ENCODE measurements around the gene MYPN. TPM values are rescaled to one million over a fixed set of nuclear protein-coding genes. Genes with fewer than 3 reads are reported as not detected.
A peak's percentile ranks its signal among the peaks of the same experiment; 100 is the strongest.

MYPN gene
- total and polyA plus RNA-seq, 4 donors = 0.01 to 0.08 (median 0.03) TPM; not detected in 1

- WGBS = 76% methylated on average over 3 of the region's 3 CpGs
- no peaks in the 10 kb centered on the region for H3K9me3 ChIP-seq (ENCODE audit: control insufficient read depth in 4 of 4, low read length in 3 of 4)
- no peaks in the 10 kb centered on the region for H3K36me3 ChIP-seq (ENCODE audit: control insufficient read depth in 4 of 4, insufficient read depth in 3 of 4, low read depth in 1 of 4, low read length in 3 of 4)
- H3K9ac ChIP-seq (ENCODE audit: low read depth in 1 of 2, low read length in 2 of 2) = no peak overlapping the region
- no peaks in the 10 kb centered on the region for H3K4me1 ChIP-seq (ENCODE audit: control insufficient read depth in 4 of 4, insufficient read depth in 4 of 4, low read length in 3 of 4)
- DNase-seq (ENCODE audit: low spot score) = no peak
- H3K27ac ChIP-seq (ENCODE audit: low read depth in 1 of 2, low read length in 2 of 2) = no peak overlapping the region
- H3K4me3 ChIP-seq (ENCODE audit: low read depth in 1 of 3, low read length in 3 of 3) = no peak overlapping the region
- TF ChIP-seq HNF4A (conservative IDR thresholded peaks at IDR 0.05) (peak in 1 of 2 donors; percentile 4), YY1 (IDR thresholded peaks at IDR 0.05) (no peak)
- TF ChIP-seq, protein P1, sequence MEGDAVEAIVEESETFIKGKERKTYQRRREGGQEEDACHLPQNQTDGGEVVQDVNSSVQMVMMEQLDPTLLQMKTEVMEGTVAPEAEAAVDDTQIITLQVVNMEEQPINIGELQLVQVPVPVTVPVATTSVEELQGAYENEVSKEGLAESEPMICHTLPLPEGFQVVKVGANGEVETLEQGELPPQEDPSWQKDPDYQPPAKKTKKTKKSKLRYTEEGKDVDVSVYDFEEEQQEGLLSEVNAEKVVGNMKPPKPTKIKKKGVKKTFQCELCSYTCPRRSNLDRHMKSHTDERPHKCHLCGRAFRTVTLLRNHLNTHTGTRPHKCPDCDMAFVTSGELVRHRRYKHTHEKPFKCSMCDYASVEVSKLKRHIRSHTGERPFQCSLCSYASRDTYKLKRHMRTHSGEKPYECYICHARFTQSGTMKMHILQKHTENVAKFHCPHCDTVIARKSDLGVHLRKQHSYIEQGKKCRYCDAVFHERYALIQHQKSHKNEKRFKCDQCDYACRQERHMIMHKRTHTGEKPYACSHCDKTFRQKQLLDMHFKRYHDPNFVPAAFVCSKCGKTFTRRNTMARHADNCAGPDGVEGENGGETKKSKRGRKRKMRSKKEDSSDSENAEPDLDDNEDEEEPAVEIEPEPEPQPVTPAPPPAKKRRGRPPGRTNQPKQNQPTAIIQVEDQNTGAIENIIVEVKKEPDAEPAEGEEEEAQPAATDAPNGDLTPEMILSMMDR (IDR thresholded peaks at IDR 0.05; ENCODE audit: low read depth, low read length, missing input control) = no peak
- H3K27me3 ChIP-seq (ENCODE audit: control insufficient read depth in 4 of 4, insufficient read depth in 4 of 4, low read length in 3 of 4) = no peaks in the 10 kb centered on the region
Observed at GRCh38 chr10:68105820-68106219, 3.5 kb upstream of the MYPN start.

DNA sequence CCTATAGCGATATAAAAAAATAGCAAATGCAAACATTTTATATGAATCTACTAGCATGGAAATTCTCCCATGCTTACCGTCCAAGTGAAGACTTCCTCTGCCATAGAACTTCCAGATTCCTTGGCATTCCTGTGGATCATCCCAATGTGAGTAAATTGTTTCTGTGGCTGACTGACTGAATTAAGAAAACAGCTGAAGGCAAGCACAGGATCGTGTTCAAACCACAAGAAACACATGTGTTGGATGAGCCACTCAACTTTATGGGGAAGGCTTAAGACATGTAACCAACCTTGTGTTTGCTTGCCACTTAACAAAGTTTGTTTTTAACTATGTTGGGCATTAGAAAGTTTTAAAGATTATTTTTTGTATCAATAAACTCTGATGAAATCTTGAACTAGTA, 2.6 kb upstream of the MYPN start:
- no peak overlapping the region for H3K4me3 ChIP-seq (ENCODE audit: low read depth in 1 of 3, low read length in 3 of 3)
- H3K4me1 ChIP-seq (ENCODE audit: control insufficient read depth in 4 of 4, insufficient read depth in 4 of 4, low read length in 3 of 4) = no peaks in the 10 kb centered on the region
- TF ChIP-seq, protein P2, sequence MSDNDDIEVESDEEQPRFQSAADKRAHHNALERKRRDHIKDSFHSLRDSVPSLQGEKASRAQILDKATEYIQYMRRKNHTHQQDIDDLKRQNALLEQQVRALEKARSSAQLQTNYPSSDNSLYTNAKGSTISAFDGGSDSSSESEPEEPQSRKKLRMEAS (IDR thresholded peaks at IDR 0.05) = no peak
- TF ChIP-seq, protein P3, sequence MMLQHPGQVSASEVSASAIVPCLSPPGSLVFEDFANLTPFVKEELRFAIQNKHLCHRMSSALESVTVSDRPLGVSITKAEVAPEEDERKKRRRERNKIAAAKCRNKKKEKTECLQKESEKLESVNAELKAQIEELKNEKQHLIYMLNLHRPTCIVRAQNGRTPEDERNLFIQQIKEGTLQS (IDR thresholded peaks at IDR 0.05) = no peak
- no peak for TF ChIP-seq JUND (IDR thresholded peaks at IDR 0.05)
- no peak for TF ChIP-seq SP1 (IDR thresholded peaks at IDR 0.05)
- TF ChIP-seq, protein P4, sequence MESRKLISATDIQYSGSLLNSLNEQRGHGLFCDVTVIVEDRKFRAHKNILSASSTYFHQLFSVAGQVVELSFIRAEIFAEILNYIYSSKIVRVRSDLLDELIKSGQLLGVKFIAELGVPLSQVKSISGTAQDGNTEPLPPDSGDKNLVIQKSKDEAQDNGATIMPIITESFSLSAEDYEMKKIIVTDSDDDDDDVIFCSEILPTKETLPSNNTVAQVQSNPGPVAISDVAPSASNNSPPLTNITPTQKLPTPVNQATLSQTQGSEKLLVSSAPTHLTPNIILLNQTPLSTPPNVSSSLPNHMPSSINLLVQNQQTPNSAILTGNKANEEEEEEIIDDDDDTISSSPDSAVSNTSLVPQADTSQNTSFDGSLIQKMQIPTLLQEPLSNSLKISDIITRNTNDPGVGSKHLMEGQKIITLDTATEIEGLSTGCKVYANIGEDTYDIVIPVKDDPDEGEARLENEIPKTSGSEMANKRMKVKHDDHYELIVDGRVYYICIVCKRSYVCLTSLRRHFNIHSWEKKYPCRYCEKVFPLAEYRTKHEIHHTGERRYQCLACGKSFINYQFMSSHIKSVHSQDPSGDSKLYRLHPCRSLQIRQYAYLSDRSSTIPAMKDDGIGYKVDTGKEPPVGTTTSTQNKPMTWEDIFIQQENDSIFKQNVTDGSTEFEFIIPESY (IDR thresholded peaks at IDR 0.05) = no peak
- TF ChIP-seq EGR1 (IDR thresholded peaks at IDR 0.05; ENCODE audit: low read depth in 2 of 2) = no peak
- no peak for TF ChIP-seq HNF4G (IDR thresholded peaks at IDR 0.05)
- no peak for TF ChIP-seq YY1 (IDR thresholded peaks at IDR 0.05)
- TF ChIP-seq, protein P1 (IDR thresholded peaks at IDR 0.05; ENCODE audit: low read depth, low read length, missing input control) = no peak
- no peak for TF ChIP-seq RAD21 (IDR thresholded peaks at IDR 0.05)
- no peaks in the 10 kb centered on the region for H3K9me3 ChIP-seq (ENCODE audit: control insufficient read depth in 4 of 4, low read length in 3 of 4)
- H3K9ac ChIP-seq (ENCODE audit: low read depth in 1 of 2, low read length in 2 of 2) = no peak overlapping the region
- no peak for DNase-seq (ENCODE audit: low spot score)
- no peaks in the 10 kb centered on the region for H3K27me3 ChIP-seq (ENCODE audit: control insufficient read depth in 4 of 4, insufficient read depth in 4 of 4, low read length in 3 of 4)
- H3K36me3 ChIP-seq (ENCODE audit: control insufficient read depth in 4 of 4, insufficient read depth in 3 of 4, low read depth in 1 of 4, low read length in 3 of 4) = no peaks in the 10 kb centered on the region
- no peak overlapping the region for H3K27ac ChIP-seq (ENCODE audit: low read depth in 1 of 2, low read length in 2 of 2)
- 87% methylated on average over 3 of the region's 3 CpGs for WGBS

- Histone ChIP-seq H3K27ac (ENCODE audit: low read depth in 1 of 2, low read length in 2 of 2) (no peak overlapping the region), H3K4me1 (ENCODE audit: control insufficient read depth in 4 of 4, insufficient read depth in 4 of 4, low read length in 3 of 4) (peaks cover 0 to 5% (median 2%) of the 10 kb centered on the region in 4 donors), H3K4me3 (ENCODE audit: low read depth in 1 of 3, low read length in 3 of 3) (no peak overlapping the region), H3K36me3 (ENCODE audit: control insufficient read depth in 4 of 4, insufficient read depth in 3 of 4, low read depth in 1 of 4, low read length in 3 of 4) (no peaks in the 10 kb centered on the region), H3K27me3 (ENCODE audit: control insufficient read depth in 4 of 4, insufficient read depth in 4 of 4, low read length in 3 of 4) (no peaks in the 10 kb centered on the region), H3K9ac (ENCODE audit: low read depth in 1 of 2, low read length in 2 of 2) (no peak overlapping the region), H3K9me3 (ENCODE audit: control insufficient read depth in 4 of 4, low read length in 3 of 4) (no peaks in the 10 kb centered on the region)
- WGBS = 99% methylated on average over 1 of the region's 1 CpG
- DNase-seq (ENCODE audit: low spot score) = no peak
- TF ChIP-seq GABPA (IDR thresholded peaks at IDR 0.05 in 1 of 2, conservative IDR thresholded peaks at IDR 0.05 in 1 of 2) = no peak
- TF ChIP-seq, protein P4 (IDR thresholded peaks at IDR 0.05) = no peak
- no peak for TF ChIP-seq TAF1 (conservative IDR thresholded peaks at IDR 0.05)
Observed at GRCh38 chr10:68107651-68108050, 1.6 kb upstream of the MYPN start.
